Measurements from ENCODE around the gene ELFN1. TPM values are rescaled to one million over a fixed set of nuclear protein-coding genes. Genes with fewer than 3 reads are reported as not detected.

Gene ELFN1
- total RNA-seq, 1 donor from 2014 or later = 1.4 TPM

DNA sequence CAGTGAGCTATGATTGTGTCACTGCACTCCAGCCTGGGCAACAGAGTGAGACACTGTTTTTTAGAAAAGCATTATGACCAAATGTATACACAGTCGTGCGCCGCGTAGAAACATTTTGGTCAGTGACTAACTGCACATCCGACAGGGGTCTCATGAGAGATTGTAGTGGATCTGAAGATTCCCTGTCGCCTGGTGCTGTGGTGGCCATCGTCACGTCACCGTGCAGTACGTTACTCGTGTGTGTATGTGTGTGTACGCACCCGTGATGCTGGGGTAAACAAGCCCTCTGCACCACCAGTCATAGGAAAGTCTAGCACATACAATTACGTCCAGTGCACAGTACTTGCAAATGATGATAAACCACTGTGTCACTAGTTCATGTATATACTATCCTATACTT lies 109.4 kb downstream of the ELFN1 start:
- Histone ChIP-seq H3K4me3 (no peak overlapping the region), H3K36me3 (no peaks in the 10 kb centered on the region), H3K9me3 (peaks cover 2% of the 10 kb centered on the region), H3K27me3 (ENCODE audit: low read depth) (no peaks in the 10 kb centered on the region), H3K27ac (no peak overlapping the region), H3K4me1 (no peaks in the 10 kb centered on the region)
- TF ChIP-seq, protein P1, sequence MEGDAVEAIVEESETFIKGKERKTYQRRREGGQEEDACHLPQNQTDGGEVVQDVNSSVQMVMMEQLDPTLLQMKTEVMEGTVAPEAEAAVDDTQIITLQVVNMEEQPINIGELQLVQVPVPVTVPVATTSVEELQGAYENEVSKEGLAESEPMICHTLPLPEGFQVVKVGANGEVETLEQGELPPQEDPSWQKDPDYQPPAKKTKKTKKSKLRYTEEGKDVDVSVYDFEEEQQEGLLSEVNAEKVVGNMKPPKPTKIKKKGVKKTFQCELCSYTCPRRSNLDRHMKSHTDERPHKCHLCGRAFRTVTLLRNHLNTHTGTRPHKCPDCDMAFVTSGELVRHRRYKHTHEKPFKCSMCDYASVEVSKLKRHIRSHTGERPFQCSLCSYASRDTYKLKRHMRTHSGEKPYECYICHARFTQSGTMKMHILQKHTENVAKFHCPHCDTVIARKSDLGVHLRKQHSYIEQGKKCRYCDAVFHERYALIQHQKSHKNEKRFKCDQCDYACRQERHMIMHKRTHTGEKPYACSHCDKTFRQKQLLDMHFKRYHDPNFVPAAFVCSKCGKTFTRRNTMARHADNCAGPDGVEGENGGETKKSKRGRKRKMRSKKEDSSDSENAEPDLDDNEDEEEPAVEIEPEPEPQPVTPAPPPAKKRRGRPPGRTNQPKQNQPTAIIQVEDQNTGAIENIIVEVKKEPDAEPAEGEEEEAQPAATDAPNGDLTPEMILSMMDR (IDR thresholded peaks at IDR 0.05) = no peak
- intact Hi-C loops (cut with DNase I) = no loop called here
- DNase-seq = no peak
- no peak for ATAC-seq

GRCh38 chr7:1781369-1781768 lies 111.3 kb downstream of the ELFN1 start:
- Histone ChIP-seq H3K36me3 (no peaks in the 10 kb centered on the region), H3K4me3 (no peak overlapping the region), H3K27ac (no peak overlapping the region), H3K4me1 (no peaks in the 10 kb centered on the region), H3K27me3 (ENCODE audit: low read depth) (no peaks in the 10 kb centered on the region), H3K9me3 (peaks cover 2% of the 10 kb centered on the region)
- DNase-seq = no peak
- intact Hi-C loops (cut with DNase I) = no loop called here
- TF ChIP-seq, protein P1 (IDR thresholded peaks at IDR 0.05) = no peak
- no peak for ATAC-seq

GRCh38 chr7:1785839-1786238 lies 115.8 kb downstream of the ELFN1 start:
- H3K4me3 ChIP-seq = no peak overlapping the region
- intact Hi-C loops (cut with DNase I) = no loop called here
- no peaks in the 10 kb centered on the region for H3K36me3 ChIP-seq
- H3K27me3 ChIP-seq (ENCODE audit: low read depth) = peaks cover 11% of the 10 kb centered on the region
- TF ChIP-seq, protein P1 (IDR thresholded peaks at IDR 0.05) = no peak
- H3K4me1 ChIP-seq = no peaks in the 10 kb centered on the region
- ATAC-seq (no peak), DNase-seq (no peak)
- H3K27ac ChIP-seq = no peak overlapping the region
- no peaks in the 10 kb centered on the region for H3K9me3 ChIP-seq

DNA sequence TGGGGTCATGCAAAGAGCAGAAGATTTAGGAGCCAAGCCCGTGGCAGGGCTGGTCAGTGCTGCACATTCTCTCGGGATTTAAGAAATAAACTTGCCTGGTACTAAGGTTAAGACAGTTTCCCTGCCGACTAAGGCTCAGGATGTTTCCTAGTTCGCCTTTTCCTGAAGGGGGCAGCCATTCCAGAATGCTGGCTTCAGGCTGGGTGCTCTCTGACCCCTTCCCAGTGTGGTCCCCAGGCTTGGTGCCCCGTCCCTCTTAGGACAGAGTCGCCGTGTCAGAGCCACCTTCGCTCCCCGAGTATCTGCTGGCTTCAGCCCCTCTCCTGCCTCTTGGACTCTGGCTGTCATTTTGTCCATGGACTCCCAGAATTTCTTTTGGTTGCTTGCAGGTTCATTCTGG lies 117.2 kb downstream of the ELFN1 start:
- DNase-seq (no peak), ATAC-seq (no peak)
- no peaks in the 10 kb centered on the region for H3K36me3 ChIP-seq
- intact Hi-C loops (cut with DNase I) = no loop called here
- H3K4me3 ChIP-seq = no peak overlapping the region
- H3K27me3 ChIP-seq (ENCODE audit: low read depth) = peaks cover 11% of the 10 kb centered on the region
- no peak overlapping the region for H3K27ac ChIP-seq
- H3K4me1 ChIP-seq = no peaks in the 10 kb centered on the region
- TF ChIP-seq, protein P1 (IDR thresholded peaks at IDR 0.05) = no peak
- H3K9me3 ChIP-seq = peaks cover 6% of the 10 kb centered on the region

- no peaks in the 10 kb centered on the region for H3K4me1 ChIP-seq
- ATAC-seq = no peak
- H3K4me3 ChIP-seq = no peak overlapping the region
- H3K27me3 ChIP-seq (ENCODE audit: low read depth) = peaks cover 11% of the 10 kb centered on the region
- H3K36me3 ChIP-seq = no peaks in the 10 kb centered on the region
- H3K9me3 ChIP-seq = peaks cover 10% of the 10 kb centered on the region
- no peak for DNase-seq
- intact Hi-C loops (cut with DNase I) = no loop called here
- H3K27ac ChIP-seq = no peak overlapping the region
- TF ChIP-seq, protein P1 (IDR thresholded peaks at IDR 0.05) = no peak
Measured at GRCh38 chr7:1787681-1788235, 117.7 kb downstream of the ELFN1 start.

Measured in lower lobe of right lung (tissue), 2 donors.